ENCODE results near the gene MYH7.
A peak's percentile ranks its signal among the peaks of the same experiment; 100 is the strongest.

Gene MYH7

DNA sequence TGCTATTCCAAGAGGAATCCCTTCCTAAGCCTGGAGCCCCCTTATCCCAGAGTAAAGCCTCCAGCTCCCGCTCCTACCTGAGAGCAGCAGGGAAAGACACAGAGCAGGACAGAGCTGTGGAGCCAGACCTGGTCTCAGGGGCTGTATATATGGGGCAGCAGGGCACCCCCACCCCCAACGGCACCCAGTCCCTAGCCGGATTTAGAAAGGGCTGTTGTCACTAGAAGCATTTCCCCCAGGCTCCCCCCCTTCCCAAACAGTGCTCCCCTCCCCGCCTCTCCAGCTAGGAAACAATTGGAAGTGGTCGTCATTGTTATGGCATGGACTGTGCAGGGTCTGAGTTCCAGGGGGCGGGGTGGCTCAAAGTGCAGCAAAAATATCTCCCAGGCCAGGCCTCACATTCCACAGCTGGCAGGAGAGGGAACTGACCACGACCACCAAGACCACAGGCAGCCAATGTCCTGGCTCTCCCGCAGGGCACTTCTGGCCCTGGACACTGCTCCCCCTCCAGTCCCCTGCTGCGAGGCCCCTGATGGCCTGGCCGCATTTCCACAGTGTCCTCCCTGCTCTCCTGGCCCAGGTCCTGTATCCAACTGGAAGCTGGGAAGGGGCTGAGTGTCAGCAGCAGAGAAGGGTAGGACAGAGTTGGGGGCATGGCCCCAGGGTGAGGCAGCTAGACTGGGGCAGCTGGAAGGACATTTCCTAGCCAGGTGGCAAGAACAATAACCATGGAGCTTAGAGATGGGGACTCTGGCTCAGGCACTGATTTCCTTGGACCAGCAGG is at the start of gene MYH7:
Gene MYH7, minus strand, starts transcription at position 118 of the 784 bp plus-strand sequence. CDS start 1,928 bp downstream, outside the sequence.
- Histone ChIP-seq H3K4me3 (ENCODE audit: insufficient read depth, low read length, poor library complexity, severe bottlenecking) (no peak within 1 kb of the TSS), H3F3A (ENCODE audit: insufficient read depth) (no peaks in the 10 kb centered on the region), H3K36me3 (ENCODE audit: low read length) (no peaks in the 10 kb centered on the region)

DNA sequence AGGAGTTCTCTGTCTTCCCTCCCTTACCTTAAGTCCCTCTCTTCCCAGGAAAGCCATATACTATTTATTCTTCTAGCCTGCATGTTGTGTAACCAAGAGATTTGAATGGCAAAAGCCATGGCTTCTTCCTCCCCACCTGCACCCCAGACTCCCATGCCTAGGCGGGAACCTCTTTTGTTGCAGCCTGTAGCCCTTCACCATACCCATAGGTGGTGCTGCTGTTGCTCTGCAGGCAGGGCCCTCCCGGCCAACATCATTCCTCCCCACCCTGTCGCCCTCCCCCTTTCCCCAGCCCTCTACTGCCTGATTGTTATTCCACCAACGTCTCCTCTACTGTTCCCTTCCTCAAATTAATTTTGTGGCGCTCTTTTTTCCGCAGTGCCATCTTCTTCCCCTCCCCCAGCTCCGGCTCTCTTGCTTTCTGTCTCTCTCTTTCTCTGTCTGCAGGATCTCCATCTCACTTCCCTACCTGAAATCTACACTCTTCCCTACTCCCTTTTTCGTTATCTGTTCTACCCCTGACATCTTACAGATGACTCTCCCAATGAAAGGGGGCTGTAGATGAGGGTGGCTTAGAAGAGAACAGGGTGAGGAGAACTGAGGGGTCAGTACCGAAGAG is 47.9 kb upstream of the MYH7 start:
- TF ChIP-seq, protein P1, sequence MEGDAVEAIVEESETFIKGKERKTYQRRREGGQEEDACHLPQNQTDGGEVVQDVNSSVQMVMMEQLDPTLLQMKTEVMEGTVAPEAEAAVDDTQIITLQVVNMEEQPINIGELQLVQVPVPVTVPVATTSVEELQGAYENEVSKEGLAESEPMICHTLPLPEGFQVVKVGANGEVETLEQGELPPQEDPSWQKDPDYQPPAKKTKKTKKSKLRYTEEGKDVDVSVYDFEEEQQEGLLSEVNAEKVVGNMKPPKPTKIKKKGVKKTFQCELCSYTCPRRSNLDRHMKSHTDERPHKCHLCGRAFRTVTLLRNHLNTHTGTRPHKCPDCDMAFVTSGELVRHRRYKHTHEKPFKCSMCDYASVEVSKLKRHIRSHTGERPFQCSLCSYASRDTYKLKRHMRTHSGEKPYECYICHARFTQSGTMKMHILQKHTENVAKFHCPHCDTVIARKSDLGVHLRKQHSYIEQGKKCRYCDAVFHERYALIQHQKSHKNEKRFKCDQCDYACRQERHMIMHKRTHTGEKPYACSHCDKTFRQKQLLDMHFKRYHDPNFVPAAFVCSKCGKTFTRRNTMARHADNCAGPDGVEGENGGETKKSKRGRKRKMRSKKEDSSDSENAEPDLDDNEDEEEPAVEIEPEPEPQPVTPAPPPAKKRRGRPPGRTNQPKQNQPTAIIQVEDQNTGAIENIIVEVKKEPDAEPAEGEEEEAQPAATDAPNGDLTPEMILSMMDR (IDR thresholded peaks at IDR 0.05; ENCODE audit: insufficient read depth, low read length, poor library complexity, severe bottlenecking), result peak; percentile 11
- TF ChIP-seq EZH2phosphoT487 (conservative IDR thresholded peaks at IDR 0.05; ENCODE audit: low read length), result no peak
- Histone ChIP-seq H3K9me2 (replicated peaks; ENCODE audit: insufficient read depth, low read length) (no peaks in the 10 kb centered on the region), H3K9ac (ENCODE audit: low read length) (no peak overlapping the region), H3F3A (ENCODE audit: insufficient read depth) (no peaks in the 10 kb centered on the region), H3K36me3 (ENCODE audit: low read length) (0 out of 2 replicates have a peak, but pooled peaks cover 6% of the 10 kb centered on the region), H3K4me3 (ENCODE audit: insufficient read depth, low read length, poor library complexity, severe bottlenecking) (no peak overlapping the region), H3K4me2 (ENCODE audit: low read depth, low read length, poor library complexity, severe bottlenecking) (no peak overlapping the region), H3K9me3 (ENCODE audit: insufficient read depth, low read length) (no peaks in the 10 kb centered on the region), H3K27ac (ENCODE audit: low read depth, low read length) (no peak overlapping the region), H4K20me1 (ENCODE audit: low read depth, low read length) (no peaks in the 10 kb centered on the region), H3K79me2 (ENCODE audit: insufficient read depth, low read length) (no peaks in the 10 kb centered on the region), H3K27me3 (ENCODE audit: low read length) (no peaks in the 10 kb centered on the region), H2AFZ (ENCODE audit: low read depth, low read length, severe bottlenecking) (no peak overlapping the region)

More for the DNA sequence above, at the start of gene MYH7:
- Histone ChIP-seq H3K9me2 (replicated peaks; ENCODE audit: insufficient read depth, low read length) (no peaks in the 10 kb centered on the region), H3K27me3 (ENCODE audit: low read length) (no peaks in the 10 kb centered on the region), H3K9me3 (ENCODE audit: insufficient read depth, low read length) (no peaks in the 10 kb centered on the region), H2AFZ (ENCODE audit: low read depth, low read length, severe bottlenecking) (no peak within 1 kb of the TSS), H3K9ac (ENCODE audit: low read length) (no peak within 1 kb of the TSS), H3K79me2 (ENCODE audit: insufficient read depth, low read length) (no peaks in the 10 kb centered on the region), H3K4me2 (ENCODE audit: low read depth, low read length, poor library complexity, severe bottlenecking) (no peak within 1 kb of the TSS), H3K27ac (ENCODE audit: low read depth, low read length) (no peak within 1 kb of the TSS), H4K20me1 (ENCODE audit: low read depth, low read length) (no peaks in the 10 kb centered on the region)
- TF ChIP-seq, protein P1 (IDR thresholded peaks at IDR 0.05; ENCODE audit: insufficient read depth, low read length, poor library complexity, severe bottlenecking), result no peak
- no peak for TF ChIP-seq EZH2phosphoT487 (conservative IDR thresholded peaks at IDR 0.05; ENCODE audit: low read length)

DNA sequence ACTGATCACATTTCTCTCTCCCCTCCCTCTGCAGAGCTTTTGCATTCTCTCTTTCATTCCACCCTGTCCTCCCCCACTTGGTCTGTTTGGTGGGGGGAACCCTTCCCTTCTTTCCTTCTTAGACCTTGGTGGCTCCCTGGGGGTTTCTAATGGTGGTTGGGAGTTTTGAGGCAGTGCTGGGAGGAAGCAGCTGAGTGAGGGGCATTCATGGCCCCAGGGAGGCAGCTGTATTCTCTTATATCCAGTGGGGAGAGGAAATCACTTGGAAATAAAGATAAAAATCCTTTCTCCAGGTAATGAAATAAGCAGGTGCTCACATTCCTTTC is 47.3 kb upstream of the MYH7 start:
- H3K9me3 ChIP-seq (ENCODE audit: insufficient read depth, low read length), result no peaks in the 10 kb centered on the region
- no peak overlapping the region for H3K27ac ChIP-seq (ENCODE audit: low read depth, low read length)
- H3K9me2 ChIP-seq (replicated peaks; ENCODE audit: insufficient read depth, low read length), result no peaks in the 10 kb centered on the region
- H3K27me3 ChIP-seq (ENCODE audit: low read length), result no peaks in the 10 kb centered on the region
- no peaks in the 10 kb centered on the region for H3K79me2 ChIP-seq (ENCODE audit: insufficient read depth, low read length)
- TF ChIP-seq, protein P1 (IDR thresholded peaks at IDR 0.05; ENCODE audit: insufficient read depth, low read length, poor library complexity, severe bottlenecking), result no peak
- no peak for TF ChIP-seq EZH2phosphoT487 (conservative IDR thresholded peaks at IDR 0.05; ENCODE audit: low read length)
- peaks cover 10% of the 10 kb centered on the region; the same call in 1 of the 2 replicates for H3K36me3 ChIP-seq (ENCODE audit: low read length)
- no peak overlapping the region for H2AFZ ChIP-seq (ENCODE audit: low read depth, low read length, severe bottlenecking)
- no peak overlapping the region for H3K4me2 ChIP-seq (ENCODE audit: low read depth, low read length, poor library complexity, severe bottlenecking)
- no peak overlapping the region for H3K4me3 ChIP-seq (ENCODE audit: insufficient read depth, low read length, poor library complexity, severe bottlenecking)
- H3F3A ChIP-seq (ENCODE audit: insufficient read depth), result no peaks in the 10 kb centered on the region
- no peak overlapping the region for H3K9ac ChIP-seq (ENCODE audit: low read length)
- H4K20me1 ChIP-seq (ENCODE audit: low read depth, low read length), result no peaks in the 10 kb centered on the region
